Amygdala (tissue), 56 donors: Measurements from ENCODE around the gene NOL12.
"Not testable (repeated sequence)": the region's sequence is repeated elsewhere in the genome, so short reads cannot be mapped to it uniquely, and the experiment has no call there.

Experiments
- DNase-seq, 56 donors: peaks; one replicate each; lab custom pipeline; 2025; lab: John Stamatoyannopoulos, UW

The NOL12 gene

GRCh38 chr22:37708580-37709444 is 22.7 kb downstream of the NOL12 start:
- peak in 6 of 56 donors; percentile 5 to 21 (median 14) for DNase-seq

GRCh38 chr22:37709445-37709765 is 23.3 kb downstream of the NOL12 start:
- DNase-seq, result no peak

GRCh38 chr22:37710675-37711074 is 24.5 kb downstream of the NOL12 start:
- DNase-seq, result no peak

GRCh38 chr22:37711490-37711889 is 25.3 kb downstream of the NOL12 start:
- DNase-seq, result no peak

DNA sequence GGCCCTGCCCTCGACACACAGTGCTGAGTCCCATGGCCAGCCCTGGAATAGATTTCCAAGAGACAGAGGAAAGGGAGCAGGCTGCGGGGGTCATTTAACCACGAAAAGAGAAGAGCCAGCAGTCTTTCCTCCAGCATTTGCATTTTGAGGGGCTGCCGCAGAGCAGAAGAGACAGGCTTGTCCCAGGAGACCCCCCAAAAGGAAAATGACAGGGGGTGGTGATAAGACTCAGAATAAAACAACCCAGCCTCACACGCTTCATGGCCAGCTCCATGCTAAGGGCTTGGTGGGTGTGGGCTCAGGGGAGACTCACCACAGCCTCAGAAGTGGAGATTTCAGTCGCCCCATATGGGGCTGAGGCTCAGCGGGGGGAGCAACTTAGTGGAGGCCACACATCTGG is 27.6 kb downstream of the NOL12 start:
- DNase-seq, result no peak

GRCh38 chr22:37714634-37715033 is 28.5 kb downstream of the NOL12 start:
- no peak for DNase-seq

- no peak for DNase-seq
Observed at GRCh38 chr22:37715760-37716159, 29.6 kb downstream of the NOL12 start.

DNA sequence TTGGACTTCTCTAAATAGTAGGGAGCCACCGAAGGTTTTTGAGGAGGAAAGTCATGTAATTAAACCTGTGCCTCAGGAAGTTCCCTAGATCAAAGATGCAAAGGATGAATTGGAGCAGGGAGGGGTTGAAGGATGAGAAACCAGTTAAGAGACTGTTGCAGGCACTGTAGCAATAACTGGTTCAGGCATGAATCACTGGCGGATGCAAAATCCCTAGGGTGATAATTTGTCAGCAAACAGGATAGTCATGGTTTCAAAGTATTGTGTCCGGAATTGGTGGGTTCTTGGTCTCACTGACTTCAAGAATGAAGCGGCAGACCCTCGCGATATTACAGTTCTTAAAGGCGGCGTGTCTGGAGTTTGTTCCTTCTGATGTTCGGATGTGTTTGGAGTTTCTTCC is 30.6 kb downstream of the NOL12 start:
- DNase-seq, result no peak

GRCh38 chr22:37717235-37717634 is 31.1 kb downstream of the NOL12 start:
- not testable (repeated sequence) for DNase-seq

- not testable (repeated sequence) for DNase-seq
Observed at GRCh38 chr22:37717746-37718305, 31.7 kb downstream of the NOL12 start.

- no peak for DNase-seq
Observed at GRCh38 chr22:37725551-37726240, 39.6 kb downstream of the NOL12 start.

DNA sequence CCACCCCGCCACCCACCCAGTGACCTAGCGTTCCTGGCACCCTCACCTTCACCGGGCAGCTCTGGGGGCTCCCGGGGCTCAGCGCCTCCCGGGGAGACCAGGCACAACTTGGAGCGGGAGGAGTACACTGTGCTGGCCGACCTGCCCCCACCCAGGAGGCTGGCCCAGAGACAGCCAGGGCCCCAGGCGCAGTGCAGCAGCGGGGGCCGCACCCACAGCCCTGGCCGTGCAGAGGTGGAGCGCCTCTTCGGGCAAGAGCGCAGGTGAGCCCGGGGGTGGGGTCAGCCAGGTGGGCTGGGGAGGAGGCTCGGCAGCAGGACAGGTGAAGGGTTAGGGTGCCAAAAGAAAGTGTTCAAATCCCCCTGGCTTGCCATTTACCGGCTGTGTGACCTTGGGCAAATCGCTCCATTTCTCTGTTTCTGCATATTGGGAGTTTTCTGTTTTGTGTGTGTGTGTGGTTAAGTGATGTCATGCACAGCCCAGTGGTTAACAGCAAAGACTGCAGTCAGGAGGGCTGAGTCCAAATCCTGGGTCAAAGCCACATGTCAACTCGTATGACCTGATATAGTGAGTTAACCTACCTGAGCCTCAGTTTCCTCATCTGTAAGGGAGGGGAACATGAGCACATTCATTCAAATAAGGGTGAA is 40.2 kb downstream of the NOL12 start:
- no peak for DNase-seq

- DNase-seq, result no peak
Observed at GRCh38 chr22:37728620-37729019, 42.5 kb downstream of the NOL12 start.

GRCh38 chr22:37731804-37732471 is 45.8 kb downstream of the NOL12 start:
- DNase-seq, result no peak

- no peak for DNase-seq
Observed at GRCh38 chr22:37732699-37733607, 46.8 kb downstream of the NOL12 start.

DNA sequence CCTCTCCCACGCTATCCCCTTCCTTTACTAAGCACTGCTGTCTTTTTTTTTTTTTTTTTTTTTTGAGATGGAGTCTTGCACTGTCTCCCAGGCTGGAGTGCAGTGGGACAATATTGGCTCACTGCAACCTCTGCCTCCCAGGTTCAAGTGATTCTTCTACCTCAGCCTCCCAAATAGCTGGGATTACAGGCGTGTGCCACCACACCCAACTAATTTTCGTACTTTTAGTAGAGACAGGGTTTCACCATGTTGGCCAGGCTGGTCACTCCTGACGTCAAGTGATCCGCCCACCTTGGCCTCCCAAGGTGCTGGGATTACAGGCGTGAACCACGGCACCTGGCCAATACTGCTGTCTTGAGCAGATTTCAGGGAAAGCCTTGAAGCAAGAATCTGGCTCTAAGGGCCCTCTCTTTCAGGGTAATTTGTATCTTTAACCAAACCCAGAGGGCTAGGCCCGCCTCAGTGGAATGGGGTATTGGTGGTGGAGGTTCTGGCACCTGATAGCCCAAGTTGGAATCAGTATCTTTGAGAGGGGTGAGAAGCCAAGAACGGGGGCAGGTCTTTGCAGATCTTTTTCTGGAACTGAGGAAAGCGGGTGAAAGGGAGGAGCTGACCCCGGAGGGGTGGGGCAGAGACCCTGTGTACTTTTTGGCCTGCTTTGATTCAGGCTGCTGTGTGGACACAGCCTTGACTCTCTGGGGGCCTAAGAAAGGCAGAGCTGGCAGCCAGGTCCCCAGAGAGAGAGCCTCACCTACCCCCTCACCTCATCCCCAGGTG is 47.7 kb downstream of the NOL12 start:
- DNase-seq, result no peak

DNA sequence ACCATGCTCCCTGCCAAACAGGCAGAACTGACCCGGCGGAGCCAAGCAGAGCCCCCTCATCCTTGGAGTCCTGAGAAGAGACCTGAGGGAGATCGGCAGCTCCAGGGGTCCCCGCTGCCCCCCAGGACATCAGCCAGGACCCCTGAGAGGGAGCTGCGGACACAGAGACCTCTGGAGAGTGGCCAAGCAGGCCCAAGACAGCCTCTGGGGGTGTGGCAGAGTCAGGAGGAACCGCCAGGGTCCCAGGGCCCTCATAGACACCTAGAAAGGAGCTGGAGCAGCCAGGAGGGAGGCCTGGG is 48.2 kb downstream of the NOL12 start:
- no peak for DNase-seq

DNA sequence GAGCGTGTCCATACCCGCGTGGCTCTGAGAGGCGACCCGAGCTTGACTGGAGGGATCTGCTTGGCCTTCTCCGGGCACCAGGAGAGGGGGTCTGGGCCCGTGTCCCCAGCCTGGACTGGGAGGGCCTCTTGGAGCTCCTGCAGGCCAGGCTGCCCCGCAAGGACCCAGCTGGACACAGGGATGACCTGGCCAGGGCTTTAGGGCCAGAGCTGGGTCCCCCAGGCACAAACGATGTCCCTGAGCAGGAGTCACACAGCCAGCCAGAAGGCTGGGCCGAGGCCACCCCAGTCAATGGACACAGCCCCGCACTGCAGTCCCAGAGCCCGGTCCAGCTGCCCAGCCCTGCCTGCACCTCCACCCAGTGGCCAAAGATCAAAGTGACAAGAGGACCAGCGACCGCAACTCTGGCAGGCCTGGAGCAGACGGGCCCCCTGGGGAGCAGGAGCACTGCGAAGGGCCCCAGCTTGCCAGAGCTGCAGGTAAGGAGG is 48.9 kb downstream of the NOL12 start:
- DNase-seq, result peak in 28 of 56 donors; percentile 4 to 59 (median 24)

DNA sequence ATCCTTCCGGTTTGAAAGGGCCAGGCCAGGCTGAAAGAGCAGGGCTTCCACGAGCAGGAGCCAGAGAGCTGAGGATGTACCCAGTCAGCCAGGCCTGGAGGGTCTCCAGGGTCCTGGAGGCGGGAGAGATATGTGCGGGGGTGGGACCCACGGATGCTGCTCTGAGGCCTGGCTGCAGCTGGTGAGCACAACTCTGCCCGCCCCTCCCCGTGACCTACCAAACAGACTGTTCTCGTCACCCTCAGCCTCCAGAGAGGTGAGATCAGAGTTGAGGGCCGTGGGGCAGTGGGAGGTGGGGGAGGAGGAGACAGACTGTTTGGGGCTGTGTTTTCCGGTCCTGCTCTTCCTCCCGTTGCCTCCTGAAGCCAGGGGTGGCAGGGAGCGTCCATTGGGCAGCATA is 52.9 kb downstream of the NOL12 start:
- DNase-seq, result no peak
